Testis (tissue), 3 donors: ENCODE data around the gene SYDE2. TPM values are rescaled to one million over a fixed set of nuclear protein-coding genes. Genes with fewer than 3 reads are reported as not detected.

ENCODE experiments used
- DNase-seq: peaks from one replicate; pipeline ENCODE4 v3.0.0-alpha.2; 2019
- H3K27ac ChIP-seq, 2 donors: fragments of 200-600 bp; sonication (generic); one replicate each; pipeline ENCODE4 v1.5.1; 2019
- H3K27me3 ChIP-seq: fragments of 200-600 bp; sonication (generic); one replicate; pipeline ENCODE4 v1.5.1; 2019
- H3K36me3 ChIP-seq: fragments of 200-600 bp; sonication (generic); one replicate; pipeline ENCODE4 v1.5.1; 2017; ENCODE audit warnings: low read depth; ENCODE audit errors: missing control alignments
- H3K4me1 ChIP-seq: fragments of 200-600 bp; sonication (generic); one replicate; pipeline ENCODE4 v1.5.1; 2019
- H3K4me3 ChIP-seq, 2 donors: fragments of 200-600 bp; sonication (generic); one replicate each; pipeline ENCODE4 v1.5.1; 2017 to 2019
- H3K9me3 ChIP-seq: fragments of 200-600 bp; sonication (generic); one replicate; pipeline ENCODE4 v1.5.1; 2017
- POLR2A ChIP-seq: fragments of 450-650 bp; IDR thresholded peaks from one replicate; pipeline ENCODE4 v1.6.1; 2017; ENCODE audit warnings: antibody characterized with exemption, mild to moderate bottlenecking, moderate library complexity
- WGBS, 2 donors: methylation state at CpG; one replicate each; pipeline ENCODE4 v1.1.5; 2018; 5-methylcytosine and 5-hydroxymethylcytosine counted together
- intact Hi-C: fragments of 100-400 bp; cut with DNase I; formaldehyde crosslinking; loops from one replicate; pipeline ENCODE4 v1.15.1; 2023; ENCODE audit warnings: low total_unique reads
- polyA plus RNA-seq: library from polyadenylated mRNA; stranded (reverse); fragments of 350-450 nt; fragmentation: Illumina TruSeq; extraction: RNeasy Lipid Tissue Mini Kit (QIAGEN cat#74804); gene quantifications from one replicate; pipeline ENCODE4 v1.2.3, GENCODE V29; 2014; ENCODE audit warnings: low read depth, low replicate concordance; ENCODE audit not compliant: insufficient read depth
- total RNA-seq, 2 donors: library from RNA; depleted of rRNA; stranded (reverse); fragments of >200 nt; gene quantifications; one replicate each; pipeline ENCODE4 v1.2.3, GENCODE V29; 2016
- TF ChIP-seq, protein P1 (sequence below), 3 experiments: fragments of 450-650 bp in 2 of 3; fragments of 200-600 bp in 1 of 3; sonication (generic) in 1 of 3; IDR thresholded peaks; one replicate each; pipeline ENCODE4 v1.5.1; 2016 to 2019; ENCODE audit warnings: antibody characterized with exemption in 3 of 3, mild to moderate bottlenecking in 2 of 3, moderate library complexity in 1 of 3

The SYDE2 gene
- total and polyA plus RNA-seq, 3 donors from 2014 or later, result 3.7 to 10.2 (median 8.8) TPM

DNA sequence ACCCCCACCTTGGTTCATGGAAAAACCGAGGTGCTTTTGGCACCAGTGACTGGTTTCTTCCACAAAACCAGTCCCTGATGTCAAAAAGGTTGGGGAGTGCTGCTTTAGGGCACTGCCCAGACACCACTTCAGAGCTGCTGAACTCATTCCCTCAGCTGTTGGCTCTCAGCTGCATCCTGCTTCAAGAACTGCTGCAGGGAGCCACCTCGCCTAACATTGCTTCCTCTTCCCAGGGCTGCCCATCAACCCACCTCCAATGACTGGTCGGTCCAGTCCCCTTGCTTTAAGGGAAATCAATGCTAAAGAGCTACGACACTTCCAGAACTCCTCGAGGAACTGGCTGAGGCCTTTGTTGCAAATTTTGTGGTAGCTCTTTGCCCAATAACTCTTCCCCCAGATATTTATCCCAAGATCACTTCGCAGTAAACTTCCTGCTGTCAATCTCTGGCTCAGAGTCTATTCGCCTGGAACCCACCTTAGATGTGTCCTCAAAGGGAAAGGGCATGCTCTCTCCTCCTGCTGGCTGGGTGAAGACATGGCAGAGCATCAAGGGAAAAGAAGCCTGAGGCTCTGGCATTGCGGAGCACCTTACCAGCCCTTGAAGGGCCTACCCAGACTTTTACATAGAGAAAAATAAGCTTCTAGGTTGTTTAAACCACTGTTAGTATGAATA is 29.6 kb upstream of the SYDE2 start:
- H3K9me3 ChIP-seq, result no peaks in the 10 kb centered on the region
- H3K27me3 ChIP-seq, result no peaks in the 10 kb centered on the region
- WGBS, 2 donors, result 88 to 89% methylated on average over 8 of the region's 8 CpGs
- no peak for DNase-seq
- no peak for TF ChIP-seq POLR2A
- TF ChIP-seq, protein P1, sequence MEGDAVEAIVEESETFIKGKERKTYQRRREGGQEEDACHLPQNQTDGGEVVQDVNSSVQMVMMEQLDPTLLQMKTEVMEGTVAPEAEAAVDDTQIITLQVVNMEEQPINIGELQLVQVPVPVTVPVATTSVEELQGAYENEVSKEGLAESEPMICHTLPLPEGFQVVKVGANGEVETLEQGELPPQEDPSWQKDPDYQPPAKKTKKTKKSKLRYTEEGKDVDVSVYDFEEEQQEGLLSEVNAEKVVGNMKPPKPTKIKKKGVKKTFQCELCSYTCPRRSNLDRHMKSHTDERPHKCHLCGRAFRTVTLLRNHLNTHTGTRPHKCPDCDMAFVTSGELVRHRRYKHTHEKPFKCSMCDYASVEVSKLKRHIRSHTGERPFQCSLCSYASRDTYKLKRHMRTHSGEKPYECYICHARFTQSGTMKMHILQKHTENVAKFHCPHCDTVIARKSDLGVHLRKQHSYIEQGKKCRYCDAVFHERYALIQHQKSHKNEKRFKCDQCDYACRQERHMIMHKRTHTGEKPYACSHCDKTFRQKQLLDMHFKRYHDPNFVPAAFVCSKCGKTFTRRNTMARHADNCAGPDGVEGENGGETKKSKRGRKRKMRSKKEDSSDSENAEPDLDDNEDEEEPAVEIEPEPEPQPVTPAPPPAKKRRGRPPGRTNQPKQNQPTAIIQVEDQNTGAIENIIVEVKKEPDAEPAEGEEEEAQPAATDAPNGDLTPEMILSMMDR (IDR thresholded peaks at IDR 0.05), result peak in 1 of 3 experiments; percentile 15
- no peaks in the 10 kb centered on the region for H3K36me3 ChIP-seq
- intact Hi-C loops, result no loop called here
- no peak overlapping the region for H3K27ac ChIP-seq
- H3K4me1 ChIP-seq, result no peaks in the 10 kb centered on the region
- H3K4me3 ChIP-seq, result no peak overlapping the region

DNA sequence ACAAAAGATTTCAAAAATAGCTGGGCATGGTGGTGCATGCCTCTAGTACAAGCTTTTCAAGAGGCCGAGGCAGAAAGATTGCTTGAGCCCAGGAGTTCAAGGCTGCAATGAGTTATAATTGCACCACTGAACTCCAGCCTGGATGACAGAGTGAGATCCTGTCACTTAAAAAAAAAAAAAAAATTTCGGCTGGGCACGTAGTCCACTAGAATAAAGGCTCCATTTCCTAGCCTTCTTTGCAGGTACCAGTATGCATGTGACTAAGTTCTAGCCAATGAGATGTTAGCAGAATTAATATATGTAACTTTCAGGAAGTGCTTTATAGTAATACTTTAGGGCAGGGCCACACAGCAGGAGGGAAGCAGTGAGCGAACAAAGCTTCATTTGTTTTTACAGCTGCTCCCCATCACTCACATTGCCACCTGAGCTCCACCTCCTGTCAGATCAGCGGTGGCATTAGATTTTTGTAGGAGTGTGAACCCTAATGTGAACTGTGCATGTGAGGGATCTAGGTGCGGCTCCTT is 28.8 kb upstream of the SYDE2 start:
- no peaks in the 10 kb centered on the region for H3K4me1 ChIP-seq
- no peaks in the 10 kb centered on the region for H3K27me3 ChIP-seq
- H3K9me3 ChIP-seq, result no peaks in the 10 kb centered on the region
- H3K36me3 ChIP-seq, result no peaks in the 10 kb centered on the region
- H3K27ac ChIP-seq, result no peak overlapping the region
- no peak for TF ChIP-seq POLR2A
- TF ChIP-seq, protein P1 (IDR thresholded peaks at IDR 0.05), result no peak
- DNase-seq, result no peak
- no peak overlapping the region for H3K4me3 ChIP-seq
- WGBS, 2 donors, result 68 to 69% methylated on average over 6 of the region's 6 CpGs
- intact Hi-C loops, result no loop called here

DNA sequence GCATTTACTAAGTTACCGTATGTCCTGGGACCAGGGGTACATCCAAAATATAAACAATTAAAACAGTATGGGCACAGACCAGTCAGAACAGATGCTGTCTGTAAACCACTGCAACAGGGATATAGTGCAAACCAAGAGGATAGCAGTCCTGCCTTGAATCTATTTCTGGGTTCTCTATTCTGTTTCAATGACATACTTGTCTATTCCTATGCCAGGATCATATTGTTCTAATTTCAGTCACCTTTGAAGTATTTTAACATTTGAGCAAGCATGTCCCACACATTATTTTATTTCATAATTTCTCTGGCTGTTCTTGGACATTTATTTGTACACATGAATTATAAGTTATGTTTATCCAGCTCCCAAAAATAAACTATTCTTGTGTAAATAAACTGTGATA is 28.2 kb upstream of the SYDE2 start:
- no peaks in the 10 kb centered on the region for H3K4me1 ChIP-seq
- DNase-seq, result no peak
- no peak overlapping the region for H3K4me3 ChIP-seq
- no peak overlapping the region for H3K27ac ChIP-seq
- WGBS, 2 donors, result 43 to 93% methylated on average over 1 of the region's 1 CpG
- H3K36me3 ChIP-seq, result no peaks in the 10 kb centered on the region
- no peak for TF ChIP-seq POLR2A
- TF ChIP-seq, protein P1 (IDR thresholded peaks at IDR 0.05), result no peak
- H3K9me3 ChIP-seq, result no peaks in the 10 kb centered on the region
- intact Hi-C loops, result no loop called here
- no peaks in the 10 kb centered on the region for H3K27me3 ChIP-seq

DNA sequence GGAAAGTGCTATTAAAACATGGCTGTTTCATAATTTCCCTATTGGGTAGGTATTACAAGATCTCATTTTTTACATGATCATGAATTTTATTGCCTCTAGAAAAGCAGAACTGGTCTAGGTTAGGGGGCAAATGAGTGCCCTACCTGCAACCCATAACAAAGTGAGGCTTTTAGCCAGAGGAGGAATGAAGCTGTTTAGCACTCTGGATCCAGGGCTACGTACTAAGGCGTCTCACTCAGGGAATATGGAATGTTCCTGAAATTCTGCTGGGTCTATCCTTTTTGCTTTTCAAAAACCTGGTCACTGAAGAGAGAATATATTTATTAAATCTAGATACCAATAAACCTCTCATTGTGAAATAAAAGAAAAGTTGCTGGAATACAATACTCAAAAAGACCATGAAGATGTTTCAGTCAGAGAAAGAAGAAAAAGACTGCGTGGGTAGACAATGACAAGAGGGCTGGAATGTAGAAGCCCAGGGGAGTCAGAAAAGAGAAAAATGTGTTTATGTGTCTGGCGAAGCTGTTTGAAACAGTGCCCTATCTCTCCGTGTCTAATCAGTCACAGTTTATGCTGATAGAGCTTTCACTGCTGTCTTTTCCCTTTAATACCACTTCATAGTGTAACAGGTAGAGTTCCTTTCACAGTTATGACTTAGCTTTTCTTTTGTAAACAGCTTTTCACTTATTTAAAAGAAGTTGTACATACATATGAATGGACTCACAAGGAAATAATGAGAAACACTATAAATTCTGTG is 25.0 kb upstream of the SYDE2 start:
- H3K4me3 ChIP-seq, result no peak overlapping the region
- H3K4me1 ChIP-seq, result no peaks in the 10 kb centered on the region
- H3K9me3 ChIP-seq, result no peaks in the 10 kb centered on the region
- no peak overlapping the region for H3K27ac ChIP-seq
- intact Hi-C loops, result no loop called here
- no peaks in the 10 kb centered on the region for H3K27me3 ChIP-seq
- H3K36me3 ChIP-seq, result no peaks in the 10 kb centered on the region
- TF ChIP-seq, protein P1 (IDR thresholded peaks at IDR 0.05), result no peak
- no peak for TF ChIP-seq POLR2A
- WGBS, 2 donors, result 53 to 69% methylated on average over 5 of the region's 5 CpGs
- DNase-seq, result no peak
